ENCODE measurements around the gene GUCA2A. TPM values are rescaled to one million over a fixed set of nuclear protein-coding genes. Genes with fewer than 3 reads are reported as not detected.

GUCA2A gene
- total RNA-seq, 1 donor: not detected

DNA sequence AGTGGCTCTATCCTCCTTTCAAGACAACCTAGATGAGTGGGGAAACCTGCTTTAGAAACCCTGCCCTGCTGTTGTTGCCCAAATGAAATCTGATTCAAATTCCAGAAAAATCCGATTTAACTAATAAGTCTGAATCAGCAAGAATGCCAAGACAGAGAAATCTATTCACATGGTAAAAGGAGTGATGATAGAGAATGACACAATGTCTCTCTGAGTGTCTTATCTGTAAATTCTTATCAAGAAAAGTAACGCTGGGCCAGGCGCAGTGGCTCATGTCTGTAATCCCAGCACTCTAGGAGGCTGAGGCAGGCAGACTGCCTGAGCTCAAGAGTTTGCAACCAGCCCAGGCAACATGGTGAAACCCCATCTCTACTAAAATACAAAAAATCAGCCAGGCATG is 13.7 kb upstream of the GUCA2A start:
- TF ChIP-seq, protein P1, sequence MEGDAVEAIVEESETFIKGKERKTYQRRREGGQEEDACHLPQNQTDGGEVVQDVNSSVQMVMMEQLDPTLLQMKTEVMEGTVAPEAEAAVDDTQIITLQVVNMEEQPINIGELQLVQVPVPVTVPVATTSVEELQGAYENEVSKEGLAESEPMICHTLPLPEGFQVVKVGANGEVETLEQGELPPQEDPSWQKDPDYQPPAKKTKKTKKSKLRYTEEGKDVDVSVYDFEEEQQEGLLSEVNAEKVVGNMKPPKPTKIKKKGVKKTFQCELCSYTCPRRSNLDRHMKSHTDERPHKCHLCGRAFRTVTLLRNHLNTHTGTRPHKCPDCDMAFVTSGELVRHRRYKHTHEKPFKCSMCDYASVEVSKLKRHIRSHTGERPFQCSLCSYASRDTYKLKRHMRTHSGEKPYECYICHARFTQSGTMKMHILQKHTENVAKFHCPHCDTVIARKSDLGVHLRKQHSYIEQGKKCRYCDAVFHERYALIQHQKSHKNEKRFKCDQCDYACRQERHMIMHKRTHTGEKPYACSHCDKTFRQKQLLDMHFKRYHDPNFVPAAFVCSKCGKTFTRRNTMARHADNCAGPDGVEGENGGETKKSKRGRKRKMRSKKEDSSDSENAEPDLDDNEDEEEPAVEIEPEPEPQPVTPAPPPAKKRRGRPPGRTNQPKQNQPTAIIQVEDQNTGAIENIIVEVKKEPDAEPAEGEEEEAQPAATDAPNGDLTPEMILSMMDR (IDR thresholded peaks at IDR 0.05; ENCODE audit: insufficient read depth, low read length): no peak
- H3K4me3 ChIP-seq (ENCODE audit: low read depth, low read length): no peak overlapping the region
- peak; percentile 70 for DNase-seq (ENCODE audit: low read depth)

DNA sequence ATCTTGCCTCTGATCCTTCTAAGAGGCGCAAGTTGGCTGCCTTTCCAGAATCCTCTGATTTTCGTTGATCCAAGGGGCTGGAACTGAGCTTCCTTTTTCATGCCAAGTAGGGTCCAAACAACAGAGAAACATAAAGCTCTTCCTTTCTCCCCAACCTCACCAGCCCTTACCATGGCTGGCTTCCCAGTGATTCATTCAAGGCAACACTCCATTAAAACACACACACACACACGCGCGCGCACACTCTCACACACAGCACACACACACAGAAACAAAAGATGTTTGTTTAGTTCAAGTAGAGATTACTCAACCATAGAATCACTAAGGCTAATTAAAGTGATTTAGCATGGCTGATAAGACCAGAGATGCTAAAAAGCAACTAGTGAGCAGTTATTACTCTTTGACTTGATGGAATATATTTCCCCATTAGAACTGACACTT is 13.0 kb upstream of the GUCA2A start:
- DNase-seq (ENCODE audit: low read depth): peak; percentile 91
- no peak overlapping the region for H3K4me3 ChIP-seq (ENCODE audit: low read depth, low read length)
- TF ChIP-seq, protein P1 (IDR thresholded peaks at IDR 0.05; ENCODE audit: insufficient read depth, low read length): no peak

DNA sequence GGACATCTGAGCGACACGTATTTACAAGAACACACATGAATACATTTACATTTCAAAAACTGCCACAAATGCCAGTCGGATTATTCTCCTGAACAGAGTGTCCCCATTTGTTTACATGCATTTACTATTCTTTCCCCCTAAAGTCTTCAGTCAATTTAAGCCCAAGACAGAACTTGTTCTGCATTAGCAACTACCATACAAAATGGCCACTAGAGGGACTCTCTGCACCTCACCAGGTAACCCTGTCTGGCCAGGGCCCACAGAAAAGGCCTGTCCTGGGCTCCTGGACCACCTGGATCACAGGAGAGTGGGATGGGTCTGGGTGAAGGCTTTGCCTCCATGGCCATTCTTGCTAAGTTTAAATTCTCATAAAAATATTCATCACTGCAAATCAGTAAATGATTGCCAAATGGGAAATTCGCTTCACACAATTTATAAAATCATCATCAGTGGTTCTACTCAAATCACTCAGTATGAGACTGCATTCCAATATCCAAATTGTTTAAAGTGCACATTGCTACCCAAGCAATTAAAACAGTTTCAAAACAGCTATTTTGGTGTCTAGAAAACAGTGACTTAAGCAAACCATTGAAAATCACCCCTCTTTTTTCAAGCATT is 12.5 kb upstream of the GUCA2A start:
- no peak overlapping the region for H3K4me3 ChIP-seq (ENCODE audit: low read depth, low read length)
- peak; percentile 50 for DNase-seq (ENCODE audit: low read depth)
- TF ChIP-seq, protein P1 (IDR thresholded peaks at IDR 0.05; ENCODE audit: insufficient read depth, low read length): peak; percentile 74

DNA sequence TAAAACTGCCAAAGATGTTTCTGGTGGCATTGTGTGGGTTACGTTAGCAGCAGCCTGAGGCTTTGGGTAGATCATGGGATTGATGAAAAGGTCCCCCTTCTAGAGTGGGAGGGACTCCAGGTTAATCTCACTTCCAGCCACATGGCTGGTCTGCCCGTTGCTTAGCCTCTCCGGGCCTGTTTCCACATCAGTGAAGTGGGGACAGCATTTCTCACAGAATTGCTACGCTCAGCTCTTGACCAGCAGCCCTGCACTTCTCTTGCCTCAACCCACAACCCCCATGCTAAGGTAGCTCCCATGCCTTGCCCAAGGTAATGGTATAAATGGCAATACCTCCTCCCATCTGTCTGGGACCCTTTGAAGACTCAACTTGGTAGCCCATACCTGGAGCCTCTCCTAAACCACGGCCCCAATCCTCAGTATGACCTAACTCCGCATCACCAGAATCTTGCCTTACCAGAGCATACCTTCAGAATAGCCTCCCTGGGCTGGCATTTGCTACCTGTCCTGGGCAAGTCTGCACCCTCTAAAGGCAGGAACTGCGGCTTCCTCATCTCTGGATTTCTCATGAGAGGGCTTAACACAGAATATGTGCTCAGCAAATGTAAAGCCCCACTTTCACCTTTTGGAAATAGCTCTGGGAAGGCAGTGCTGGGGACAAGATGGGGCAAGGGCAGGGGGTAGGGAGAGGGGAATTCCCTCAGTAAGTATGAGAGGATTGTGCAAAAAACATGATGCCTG is 10.9 kb upstream of the GUCA2A start:
- no peak overlapping the region for H3K4me3 ChIP-seq (ENCODE audit: low read depth, low read length)
- TF ChIP-seq, protein P1 (IDR thresholded peaks at IDR 0.05; ENCODE audit: insufficient read depth, low read length): no peak
- no peak for DNase-seq (ENCODE audit: low read depth)

DNA sequence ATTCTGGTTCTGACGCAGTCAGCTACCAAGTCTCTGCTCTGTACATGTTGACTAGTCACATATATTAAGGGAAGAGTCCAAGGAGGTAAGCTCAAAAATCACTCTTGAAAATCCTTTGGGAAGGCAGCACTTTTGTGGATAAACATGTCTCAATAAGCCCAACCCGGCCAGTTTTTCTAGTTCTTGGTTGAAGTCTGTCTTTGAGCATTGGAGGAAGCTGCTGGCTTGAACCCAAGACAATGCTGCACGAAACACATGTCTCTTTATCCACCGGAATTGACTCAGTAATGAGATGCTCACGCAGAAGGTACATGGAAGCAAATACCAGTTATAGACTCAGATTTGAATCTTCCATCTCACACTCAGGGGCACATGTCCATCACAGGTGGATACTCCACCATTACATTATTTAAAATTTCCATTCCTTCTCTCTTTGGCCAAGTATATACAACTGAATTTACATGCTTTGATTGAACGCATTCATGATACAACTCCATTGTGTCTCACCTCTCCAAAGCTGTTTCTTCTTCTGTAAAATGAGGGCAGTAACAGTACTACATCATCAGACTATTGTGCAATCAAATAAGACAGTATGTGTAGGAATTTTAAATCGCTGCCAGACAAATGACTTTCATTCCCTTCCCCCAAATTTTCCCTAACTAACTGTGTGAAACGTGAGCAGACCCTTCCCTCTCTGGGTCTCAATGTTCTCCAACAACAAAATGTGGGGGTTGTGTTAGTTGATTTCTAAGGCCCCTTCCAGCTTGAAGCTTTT is 9.6 kb upstream of the GUCA2A start:
- no peak overlapping the region for H3K4me3 ChIP-seq (ENCODE audit: low read depth, low read length)
- TF ChIP-seq, protein P1 (IDR thresholded peaks at IDR 0.05; ENCODE audit: insufficient read depth, low read length): no peak
- peak; percentile 38 for DNase-seq (ENCODE audit: low read depth)

DNA sequence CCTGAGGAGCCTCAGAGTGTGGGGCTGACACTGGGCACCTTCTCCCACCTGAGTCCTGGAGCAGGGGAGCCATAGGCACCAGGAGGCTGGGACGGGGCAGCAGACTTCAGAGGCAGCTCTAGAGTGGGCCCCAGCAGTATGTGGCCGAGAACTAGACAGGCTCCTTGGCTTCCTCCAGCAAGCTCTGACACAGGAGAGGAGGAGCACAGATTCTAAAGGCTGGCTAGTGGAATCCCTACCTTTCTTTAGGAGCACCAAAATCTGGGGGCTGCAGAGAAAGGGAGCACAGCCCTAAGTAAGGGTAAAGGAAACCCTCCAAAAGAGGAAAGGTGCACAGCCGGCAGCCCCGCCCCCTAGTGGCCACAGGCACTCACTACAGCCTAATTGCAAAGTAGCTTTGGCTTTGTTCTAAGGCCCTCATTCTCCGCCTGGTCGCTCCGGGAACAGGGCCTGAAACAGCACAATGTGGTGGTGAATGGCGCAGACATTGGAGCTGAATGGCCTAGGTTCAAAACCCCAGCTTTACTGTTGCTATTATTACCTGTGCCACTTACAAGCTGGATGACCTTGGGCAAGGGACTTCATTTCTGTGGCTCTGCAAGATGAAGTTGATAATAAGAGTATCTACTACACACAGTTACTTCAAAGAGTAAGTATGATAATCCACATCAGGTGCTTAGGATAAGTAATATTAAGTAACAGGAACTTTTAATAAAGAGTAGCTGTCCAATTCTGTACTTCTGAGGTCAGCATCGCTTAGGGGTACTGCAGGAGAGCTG is 8.8 kb upstream of the GUCA2A start:
- peak; percentile 54 for DNase-seq (ENCODE audit: low read depth)
- TF ChIP-seq, protein P1 (IDR thresholded peaks at IDR 0.05; ENCODE audit: insufficient read depth, low read length): peak; percentile 96

More for the DNA sequence above, 8.8 kb upstream of the GUCA2A start:
- no peak overlapping the region for H3K4me3 ChIP-seq (ENCODE audit: low read depth, low read length)
